Retina (tissue), 1 donor: ENCODE results near the gene MED13L.

Experiments used
- DNase-seq: peaks from one replicate; pipeline ENCODE4 v3.0.0-alpha.2; 2016

Gene MED13L

GRCh38 chr12:115930336-115930735, 347.2 kb downstream of the MED13L start:
- no peak for DNase-seq

- no peak for DNase-seq
These were observed 351.3 kb downstream of the MED13L start for GRCh38 chr12:115926037-115926670.

GRCh38 chr12:115923851-115924250, 353.6 kb downstream of the MED13L start:
- DNase-seq, result no peak

DNA sequence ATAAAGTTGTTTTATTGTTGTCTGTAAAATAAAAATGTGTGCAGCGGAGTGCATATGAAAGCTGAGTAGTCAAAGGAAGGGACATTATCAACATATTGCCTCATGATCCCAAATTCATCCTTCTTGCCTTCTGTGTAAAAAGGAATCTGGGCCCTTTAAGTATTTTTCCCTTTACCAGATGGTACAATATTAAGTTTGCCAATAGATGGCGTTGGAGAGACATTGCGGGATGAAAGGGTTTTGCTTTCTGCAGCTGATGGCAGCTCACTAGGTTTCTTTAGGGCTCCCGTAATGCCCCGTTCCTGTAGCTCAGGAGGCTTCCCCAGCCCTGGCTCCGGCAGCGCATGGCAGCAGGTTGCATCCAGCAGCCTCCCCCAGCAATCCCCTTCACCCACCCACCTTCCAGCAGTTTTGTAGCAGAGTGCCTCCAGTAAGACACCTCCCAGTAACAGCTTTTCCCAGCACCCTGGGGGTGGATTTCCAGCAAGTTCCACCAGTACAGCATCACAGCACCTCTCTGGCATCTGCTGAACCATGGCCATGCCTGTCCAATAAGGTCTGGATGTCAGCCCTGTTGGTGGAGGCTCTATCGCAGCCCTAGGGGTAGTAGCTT, 354.4 kb downstream of the MED13L start:
- no peak for DNase-seq

GRCh38 chr12:115920395-115921183, 356.9 kb downstream of the MED13L start:
- DNase-seq, result no peak

DNA sequence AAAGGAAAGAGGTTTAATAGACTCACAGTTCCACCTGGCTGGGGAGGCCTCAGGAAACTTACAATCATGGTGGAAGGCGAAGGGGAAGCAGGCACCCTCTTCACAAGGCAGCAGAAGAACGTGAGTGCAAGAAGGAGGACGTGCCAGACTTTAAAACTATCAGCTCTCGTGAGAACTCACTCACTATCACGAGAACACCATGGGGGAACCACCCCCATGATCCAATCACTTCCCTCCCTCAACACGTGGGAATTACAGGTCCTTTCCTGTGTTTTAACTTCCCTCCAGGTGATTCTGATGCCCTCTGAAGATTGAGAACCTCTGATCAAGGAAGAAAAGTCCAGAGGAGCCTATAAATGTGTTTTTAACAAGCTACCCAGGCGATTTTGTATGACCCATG, 358.7 kb downstream of the MED13L start:
- no peak for DNase-seq

- peak; percentile 79 for DNase-seq
These were observed 360.4 kb downstream of the MED13L start for GRCh38 chr12:115916910-115917668.

DNA sequence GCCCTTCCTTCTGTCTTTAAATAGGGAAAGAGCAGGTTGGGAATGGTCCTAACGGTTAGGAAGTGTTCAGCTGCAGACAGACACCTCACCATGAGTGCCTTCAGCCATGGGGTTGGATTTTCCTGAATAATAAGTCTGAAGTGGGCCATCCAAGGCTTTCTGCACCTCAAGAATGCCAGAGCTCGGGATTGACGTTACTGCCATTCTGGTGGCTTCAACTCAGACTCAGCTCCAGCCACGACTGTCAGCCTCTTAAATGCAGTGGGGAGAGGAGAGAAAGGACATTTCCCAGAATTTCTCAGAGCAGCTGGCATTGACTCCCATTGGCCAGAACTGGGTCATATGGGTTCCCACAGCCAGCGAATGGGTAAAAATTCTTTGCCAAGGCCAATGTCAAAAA, 363.4 kb downstream of the MED13L start:
- no peak for DNase-seq

- no peak for DNase-seq
These were observed 365.1 kb downstream of the MED13L start for GRCh38 chr12:115912440-115912839.

GRCh38 chr12:115911360-115911759, 366.1 kb downstream of the MED13L start:
- no peak for DNase-seq

DNA sequence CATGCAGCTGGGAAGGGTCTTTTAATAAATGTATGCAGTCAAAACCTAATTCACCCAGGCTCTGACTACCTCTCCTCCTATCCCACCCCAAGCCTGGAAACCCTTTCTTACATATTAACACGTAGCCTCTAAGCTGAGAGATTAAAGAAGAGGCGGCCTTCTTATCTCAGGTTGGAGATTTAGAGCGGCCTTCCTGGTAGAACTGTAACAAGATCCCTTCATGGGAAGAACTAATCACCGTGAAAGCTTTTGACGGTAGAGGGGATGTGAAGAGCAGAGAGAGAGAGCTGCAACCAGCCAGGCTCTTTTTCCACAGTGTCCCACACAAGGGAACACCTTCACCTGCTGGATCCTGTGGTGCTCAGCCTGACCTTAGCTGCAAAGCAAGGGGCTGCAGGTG, 367.4 kb downstream of the MED13L start:
- no peak for DNase-seq
